HCT116 (cell line): Measurements from ENCODE around the gene FCSK. TPM values are rescaled to one million over a fixed set of nuclear protein-coding genes. Genes with fewer than 3 reads are reported as not detected.

Experiments
- ATAC-seq: fragments of 200-7000 bp; cut with Tn5 transposase; 2 replicates; pipeline ENCODE4 v1.9.1; 2020; ENCODE audit warnings: mild to moderate bottlenecking, moderate library complexity
- BruUV-seq: library from RNA; stranded (reverse); fragments of 400-500 nt; replicated peaks from 2 replicates; lab custom pipeline; 2021; lab: Mats Ljungman, UMichigan
- CTCF ChIA-PET: fragments of 300-600 bp; sonication (Branson Sonifier 250); formaldehyde crosslinking; loops from one replicate; lab custom pipeline; 2021; ENCODE audit warnings: antibody characterized with exemption; lab: Charles Lee
- POLR2A ChIA-PET: fragments of 300-600, 350-600 bp; sonication (Branson Sonifier 250); formaldehyde crosslinking; loops from one replicate; lab custom pipeline; 2021; ENCODE audit warnings: antibody characterized with exemption; lab: Charles Lee
- RAD21 ChIA-PET, 2 experiments: fragments of 300-600 bp; sonication (Branson Sonifier 250); formaldehyde crosslinking; loops; one replicate each; lab custom pipeline; 2023; ENCODE audit warnings: low total read pairs in 2 of 2; ENCODE audit not compliant: uncharacterized antibody in 2 of 2, unreplicated experiment in 2 of 2, low non-redundant PET in 1 of 2; lab: Charles Lee
- DNase-seq: peaks from one replicate; pipeline ENCODE4 v3.0.0-alpha.2; 2010; ENCODE audit warnings: low read depth, low spot score
- H2AFZ ChIP-seq: fragments of 200-600 bp; shearing (Covaris generic), sonication (generic); 2 replicates; pipeline ENCODE4 v1.6.1; 2017; ENCODE audit warnings: low read depth, mixed run types, mixed read lengths, antibody characterized with exemption, low read length; ENCODE audit not compliant: poor library complexity, severe bottlenecking
- H3K27ac ChIP-seq: 2 replicates; pipeline ENCODE4 v1.5.1; 2012; ENCODE audit warnings: low read depth, low read length
- H3K27me3 ChIP-seq: fragments of 200-600 bp; sonication (generic); 2 replicates; pipeline ENCODE4 v1.6.1; 2016; ENCODE audit warnings: mixed run types, low read length, mixed read lengths; ENCODE audit not compliant: insufficient read depth
- H3K36me3 ChIP-seq, 2 experiments: fragments of 200-500 bp in 1 of 2; fragments of 200-600 bp in 1 of 2; sonication (Bioruptor generic) in 1 of 2; sonication (generic) in 1 of 2; 2 replicates each; pipeline versions ENCODE4 v1.5.1 to v1.6.1; 2014 to 2016; ENCODE audit warnings: low read length in 2 of 2, inconsistent platforms in 1 of 2, mixed read lengths in 1 of 2, mixed run types in 1 of 2; ENCODE audit not compliant: insufficient read depth in 2 of 2, control insufficient read depth in 1 of 2
- H3K4me1 ChIP-seq, 2 experiments: fragments of 200-600 bp in 1 of 2; sonication (generic) in 1 of 2; 2 replicates each; pipeline versions ENCODE4 v1.5.1 to v1.6.1; 2012 to 2017; ENCODE audit warnings: low read length in 2 of 2, inconsistent platforms in 1 of 2, mild to moderate bottlenecking in 1 of 2, mixed read lengths in 1 of 2, mixed run types in 1 of 2, moderate library complexity in 1 of 2; ENCODE audit not compliant: insufficient read depth in 2 of 2, control insufficient read depth in 1 of 2
- H3K4me2 ChIP-seq: fragments of 200-600 bp; sonication (generic); 2 replicates; pipeline ENCODE4 v1.6.1; 2017; ENCODE audit warnings: mixed run types, low read length, mixed read lengths
- H3K4me3 ChIP-seq, 2 experiments: fragments of 200-600 bp in 1 of 2; sonication (generic) in 1 of 2; replicated peaks in 1 of 2; 2 replicates each; pipeline ENCODE4 v1.5.1; 2011 to 2016; ENCODE audit warnings: low read length in 2 of 2, control low read depth in 1 of 2, low read depth in 1 of 2, mild to moderate bottlenecking in 1 of 2, mixed read lengths in 1 of 2, mixed run types in 1 of 2
- H3K79me2 ChIP-seq: fragments of 200-600 bp; sonication (generic); 2 replicates; pipeline ENCODE4 v1.6.1; 2017; ENCODE audit warnings: mild to moderate bottlenecking, mixed run types, low read length, moderate library complexity, mixed read lengths; ENCODE audit not compliant: insufficient read depth
- H3K9ac ChIP-seq: fragments of 200-600 bp; sonication (generic); 2 replicates; pipeline ENCODE4 v1.6.1; 2016; ENCODE audit warnings: low read length, mixed read lengths
- H3K9me2 ChIP-seq: fragments of 200-600 bp; sonication (generic), shearing (Covaris generic); 2 replicates; pipeline ENCODE4 v1.6.1; 2017; ENCODE audit warnings: mixed run types, mild to moderate bottlenecking, moderate library complexity; ENCODE audit not compliant: insufficient read depth
- H3K9me3 ChIP-seq, 2 experiments: fragments of 200-500 bp in 1 of 2; fragments of 200-600 bp in 1 of 2; sonication (Bioruptor generic) in 1 of 2; sonication (generic) in 1 of 2; 2 replicates each; pipeline ENCODE4 v1.6.1; 2014 to 2017; ENCODE audit warnings: low read length in 2 of 2, mixed read lengths in 2 of 2, inconsistent platforms in 1 of 2, low read depth in 1 of 2, mild to moderate bottlenecking in 1 of 2, mixed run types in 1 of 2, moderate library complexity in 1 of 2; ENCODE audit not compliant: control insufficient read depth in 1 of 2, insufficient read depth in 1 of 2
- H4K20me1 ChIP-seq: fragments of 200-600 bp; sonication (generic), shearing (Covaris generic); 2 replicates; pipeline ENCODE4 v1.6.1; 2017; ENCODE audit warnings: mixed run types, mild to moderate bottlenecking, moderate library complexity; ENCODE audit not compliant: insufficient read depth
- CTCF ChIP-seq, 3 experiments: fragments of 200-600 bp in 1 of 3; sonication (generic) in 1 of 3; IDR thresholded peaks in 2 of 3; conservative IDR thresholded peaks in 1 of 3; 2 replicates each; pipeline ENCODE4 v1.5.1; 2012 to 2017; ENCODE audit warnings: low read depth in 2 of 3, low read length in 2 of 3, antibody characterized with exemption in 1 of 3, borderline replicate concordance in 1 of 3, control low read depth in 1 of 3, mild to moderate bottlenecking in 1 of 3, mixed read lengths in 1 of 3, mixed run types in 1 of 3, moderate library complexity in 1 of 3; ENCODE audit not compliant: insufficient read depth in 1 of 3
- EZH2 ChIP-seq: fragments of 200-600 bp; sonication (generic); IDR thresholded peaks from 2 replicates; pipeline ENCODE4 v1.6.1; 2017; ENCODE audit warnings: antibody characterized with exemption, mixed run types
- EZH2phosphoT487 ChIP-seq: fragments of 200-600 bp; IDR thresholded peaks from 2 replicates; pipeline ENCODE4 v1.6.1; 2018; ENCODE audit warnings: antibody characterized with exemption, borderline replicate concordance
- MAX ChIP-seq: IDR thresholded peaks from 2 replicates; pipeline ENCODE4 v1.6.1; 2012
- POLR2AphosphoS5 ChIP-seq: IDR thresholded peaks from 2 replicates; pipeline ENCODE4 v1.6.1; 2011; ENCODE audit warnings: mild to moderate bottlenecking, low read depth, low read length, moderate library complexity
- RAD21 ChIP-seq: IDR thresholded peaks from 2 replicates; pipeline ENCODE4 v1.6.1; 2012; ENCODE audit warnings: low read depth, mild to moderate bottlenecking
- REST ChIP-seq: IDR thresholded peaks from 2 replicates; pipeline ENCODE4 v1.6.1; 2012; ENCODE audit warnings: low read depth
- SP1 ChIP-seq: IDR thresholded peaks from 2 replicates; pipeline ENCODE4 v1.6.1; 2012; ENCODE audit warnings: low read depth
- SRF ChIP-seq: IDR thresholded peaks from 2 replicates; pipeline ENCODE4 v1.6.1; 2012; ENCODE audit warnings: low read depth
- YY1 ChIP-seq: IDR thresholded peaks from 2 replicates; pipeline ENCODE4 v1.6.1; 2011; ENCODE audit warnings: low read length, low read depth, moderate library complexity, mild to moderate bottlenecking; ENCODE audit not compliant: insufficient replicate concordance; ENCODE audit errors: extremely low read depth
- ZBTB33 ChIP-seq: IDR thresholded peaks from 2 replicates; pipeline ENCODE4 v1.6.1; 2011; ENCODE audit warnings: mild to moderate bottlenecking, low read length, moderate library complexity; ENCODE audit not compliant: insufficient replicate concordance; ENCODE audit errors: extremely low read depth
- intact Hi-C: fragments of 100-400 bp; cut with micrococcal nuclease; formaldehyde crosslinking; loops from 2 replicates; pipeline ENCODE4 v1.10.0; 2022
- total RNA-seq: library from RNA; stranded (reverse); gene quantifications from one replicate; pipeline ENCODE4 v1.2.1, GENCODE V29; 2021; ENCODE audit not compliant: unreplicated experiment

The FCSK gene
- total RNA-seq, 1 experiment from 2014 or later: 17.1 TPM

- TF ChIP-seq MAX (no peak), POLR2AphosphoS5 (no peak), RAD21 (no peak), SP1 (no peak)
- TF ChIP-seq, all 23 proteins: peak for 0
Observed at GRCh38 chr16:70527315-70527996, 73.1 kb downstream of the FCSK start (continued).

GRCh38 chr16:70529051-70529777, 74.8 kb downstream of the FCSK start:
- no peak for TF ChIP-seq REST
- no peak for TF ChIP-seq YY1
- peak; percentile 47 for TF ChIP-seq RAD21
- no peak for TF ChIP-seq EZH2phosphoT487
- no peak for TF ChIP-seq SRF
- no peak for TF ChIP-seq EZH2
- peak; percentile 32 to 62 (median 46); a peak in 5 of 6 replicates for TF ChIP-seq CTCF (IDR thresholded peaks at IDR 0.05 in 2 of 3, conservative IDR thresholded peaks at IDR 0.05 in 1 of 3; ENCODE audit: borderline replicate concordance in 1 of 3, insufficient read depth in 1 of 3, low read depth in 2 of 3, low read length in 2 of 3)
- TF ChIP-seq ZBTB33: no peak
- ChIA-PET CTCF (interaction anchor here (1.4 kb wide), 1 partner anchor 242 kb away, joined by 3 read pairs; no protein-coding TSS in a partner anchor), POLR2A (no interaction called here), RAD21 (no interaction called here)
- intact Hi-C loops: loop anchor here (10.0 kb wide), 1 partner anchor 126 kb away; no protein-coding TSS in a partner anchor
- Histone ChIP-seq H3K27ac (no peak overlapping the region), H3K79me2 (peaks cover 100% of the 10 kb centered on the region), H3K4me2 (no peak overlapping the region), H4K20me1 (peaks cover 42% of the 10 kb centered on the region; the same call in 1 of the 2 replicates), H3K4me3 (no peak overlapping the region), H3K36me3 (peaks cover 56 to 66% of the 10 kb centered on the region in 2 experiments), H2AFZ (no peak overlapping the region), H3K9ac (no peak overlapping the region), H3K9me2 (no peaks in the 10 kb centered on the region), H3K4me1 (peaks cover 2 to 8% of the 10 kb centered on the region in 2 experiments; a peak in 2 of 4 replicates), H3K9me3 (no peaks in the 10 kb centered on the region), H3K27me3 (no peaks in the 10 kb centered on the region)
- BruUV-seq: no TSS peak
- ATAC-seq (0 out of 2 replicates have a peak, but pooled peaks have one; percentile 59), DNase-seq (peak; percentile 15)
